Calu3 (cell line): Measurements from ENCODE around the gene VDR. TPM values are rescaled to one million over a fixed set of nuclear protein-coding genes. Genes with fewer than 3 reads are reported as not detected.

Experiments
- BruUV-seq: library from RNA; stranded (reverse); fragments of 400-500 nt; replicated peaks from 2 replicates; lab custom pipeline; 2021; lab: Mats Ljungman, UMichigan
- CTCF ChIA-PET: fragments of 300-600 bp; sonication (Branson Sonifier 250); formaldehyde crosslinking; loops from one replicate; lab custom pipeline; 2022; ENCODE audit warnings: antibody characterized with exemption; lab: Charles Lee
- DNase-seq: peaks from one replicate; pipeline ENCODE4 v3.0.0; 2022
- H3K27ac Mint-ChIP-seq: one replicate; pipeline ENCODE4 v1.8.0; 2022; ENCODE audit warnings: mixed read lengths; ENCODE audit not compliant: unreplicated experiment
- H3K27me3 Mint-ChIP-seq: one replicate; pipeline ENCODE4 v1.8.0; 2022; ENCODE audit warnings: mixed read lengths; ENCODE audit not compliant: unreplicated experiment
- H3K36me3 Mint-ChIP-seq: one replicate; pipeline ENCODE4 v1.8.0; 2022; ENCODE audit warnings: mild to moderate bottlenecking, moderate library complexity, mixed read lengths; ENCODE audit not compliant: insufficient read depth, unreplicated experiment
- H3K4me1 Mint-ChIP-seq: one replicate; pipeline ENCODE4 v1.8.0; 2022; ENCODE audit warnings: mild to moderate bottlenecking, low read depth, mixed read lengths; ENCODE audit not compliant: unreplicated experiment
- H3K4me3 Mint-ChIP-seq: one replicate; pipeline ENCODE4 v1.8.0; 2022; ENCODE audit warnings: mild to moderate bottlenecking, low read depth, moderate library complexity, mixed read lengths; ENCODE audit not compliant: unreplicated experiment
- H3K9me3 Mint-ChIP-seq: one replicate; pipeline ENCODE4 v1.8.0; 2022; ENCODE audit warnings: low read depth, mixed read lengths; ENCODE audit not compliant: unreplicated experiment
- intact Hi-C: fragments of 100-400 bp; cut with micrococcal nuclease; formaldehyde crosslinking; loops from one replicate; pipeline ENCODE4 v1.10.0; 2022; ENCODE audit not compliant: unreplicated experiment
- total RNA-seq: library from RNA; stranded (reverse); gene quantifications from 2 replicates; pipeline ENCODE4 v1.2.3, GENCODE V29; 2022
- TF ChIP-seq, protein P1 (sequence below): fragments of 200-600 bp; IDR thresholded peaks from one replicate; pipeline ENCODE4 v1.8.0; 2022; ENCODE audit warnings: antibody characterized with exemption; ENCODE audit not compliant: unreplicated experiment

Gene VDR
- total RNA-seq, 1 experiment from 2014 or later, result 10.1 TPM

DNA sequence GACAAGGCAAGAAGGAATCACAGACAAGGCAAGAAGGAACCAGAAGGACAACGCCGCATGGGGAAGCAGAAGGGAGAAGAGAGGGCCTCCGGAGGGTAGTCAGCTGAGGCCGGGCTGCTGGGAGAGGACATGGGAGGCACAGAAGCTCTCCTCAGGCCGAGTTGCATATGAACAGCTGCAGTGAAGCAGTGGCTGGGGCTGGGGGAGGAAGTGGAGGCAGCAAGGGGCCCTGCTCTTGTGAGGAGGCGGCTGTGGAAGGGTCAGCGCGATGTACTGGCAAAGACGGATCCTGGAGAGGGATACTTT, 36.6 kb upstream of the VDR start:
- intact Hi-C loops, result no loop called here
- CTCF ChIA-PET, result no interaction called here
- TF ChIP-seq, protein P1, sequence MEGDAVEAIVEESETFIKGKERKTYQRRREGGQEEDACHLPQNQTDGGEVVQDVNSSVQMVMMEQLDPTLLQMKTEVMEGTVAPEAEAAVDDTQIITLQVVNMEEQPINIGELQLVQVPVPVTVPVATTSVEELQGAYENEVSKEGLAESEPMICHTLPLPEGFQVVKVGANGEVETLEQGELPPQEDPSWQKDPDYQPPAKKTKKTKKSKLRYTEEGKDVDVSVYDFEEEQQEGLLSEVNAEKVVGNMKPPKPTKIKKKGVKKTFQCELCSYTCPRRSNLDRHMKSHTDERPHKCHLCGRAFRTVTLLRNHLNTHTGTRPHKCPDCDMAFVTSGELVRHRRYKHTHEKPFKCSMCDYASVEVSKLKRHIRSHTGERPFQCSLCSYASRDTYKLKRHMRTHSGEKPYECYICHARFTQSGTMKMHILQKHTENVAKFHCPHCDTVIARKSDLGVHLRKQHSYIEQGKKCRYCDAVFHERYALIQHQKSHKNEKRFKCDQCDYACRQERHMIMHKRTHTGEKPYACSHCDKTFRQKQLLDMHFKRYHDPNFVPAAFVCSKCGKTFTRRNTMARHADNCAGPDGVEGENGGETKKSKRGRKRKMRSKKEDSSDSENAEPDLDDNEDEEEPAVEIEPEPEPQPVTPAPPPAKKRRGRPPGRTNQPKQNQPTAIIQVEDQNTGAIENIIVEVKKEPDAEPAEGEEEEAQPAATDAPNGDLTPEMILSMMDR, result no peak
- DNase-seq, result no peak
- no peaks in the 10 kb centered on the region for H3K27me3 Mint-ChIP-seq
- no TSS peak for BruUV-seq
- no peak overlapping the region for H3K27ac Mint-ChIP-seq
- H3K9me3 Mint-ChIP-seq, result no peaks in the 10 kb centered on the region
- no peaks in the 10 kb centered on the region for H3K36me3 Mint-ChIP-seq
- H3K4me3 Mint-ChIP-seq, result no peak overlapping the region
- H3K4me1 Mint-ChIP-seq, result peaks cover 2% of the 10 kb centered on the region

DNA sequence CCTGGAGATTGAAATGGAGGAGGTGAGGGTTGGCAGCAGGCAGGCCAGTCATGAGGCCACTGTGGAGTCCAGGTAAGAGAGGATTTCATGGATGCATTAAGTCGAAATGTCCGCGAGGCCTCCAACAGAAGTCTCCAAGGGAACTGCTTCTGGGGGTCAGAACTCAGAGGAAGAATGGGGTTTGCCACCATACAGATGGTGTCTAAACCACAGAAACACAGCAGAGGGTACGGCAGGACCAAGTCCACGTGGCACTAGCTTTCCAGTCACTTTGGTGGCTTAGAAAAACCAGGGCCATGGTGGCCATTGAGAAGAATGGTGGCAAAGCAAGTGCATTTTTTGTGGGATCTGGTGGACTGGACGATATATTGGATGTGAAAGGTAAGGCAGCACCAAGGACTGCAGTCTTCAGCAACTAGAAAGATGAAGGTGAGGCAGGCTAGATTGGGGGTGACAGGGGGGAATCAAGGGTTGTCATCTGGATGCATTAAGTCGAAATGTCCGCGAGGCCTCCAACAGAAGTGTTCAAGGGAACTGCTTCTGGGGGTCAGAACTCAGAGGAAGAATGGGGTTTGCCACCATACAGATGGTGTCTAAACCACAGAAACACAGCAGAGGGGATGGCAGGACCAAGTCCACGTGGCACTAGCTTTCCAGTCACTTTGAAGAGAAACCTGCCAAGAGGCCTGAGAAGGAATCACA, 36.1 kb upstream of the VDR start:
- intact Hi-C loops, result no loop called here
- BruUV-seq, result no TSS peak
- no peaks in the 10 kb centered on the region for H3K4me1 Mint-ChIP-seq
- H3K36me3 Mint-ChIP-seq, result no peaks in the 10 kb centered on the region
- H3K27me3 Mint-ChIP-seq, result no peaks in the 10 kb centered on the region
- H3K4me3 Mint-ChIP-seq, result no peak overlapping the region
- DNase-seq, result no peak
- TF ChIP-seq, protein P1, result no peak
- CTCF ChIA-PET, result no interaction called here
- H3K27ac Mint-ChIP-seq, result no peak overlapping the region
- H3K9me3 Mint-ChIP-seq, result no peaks in the 10 kb centered on the region

DNA sequence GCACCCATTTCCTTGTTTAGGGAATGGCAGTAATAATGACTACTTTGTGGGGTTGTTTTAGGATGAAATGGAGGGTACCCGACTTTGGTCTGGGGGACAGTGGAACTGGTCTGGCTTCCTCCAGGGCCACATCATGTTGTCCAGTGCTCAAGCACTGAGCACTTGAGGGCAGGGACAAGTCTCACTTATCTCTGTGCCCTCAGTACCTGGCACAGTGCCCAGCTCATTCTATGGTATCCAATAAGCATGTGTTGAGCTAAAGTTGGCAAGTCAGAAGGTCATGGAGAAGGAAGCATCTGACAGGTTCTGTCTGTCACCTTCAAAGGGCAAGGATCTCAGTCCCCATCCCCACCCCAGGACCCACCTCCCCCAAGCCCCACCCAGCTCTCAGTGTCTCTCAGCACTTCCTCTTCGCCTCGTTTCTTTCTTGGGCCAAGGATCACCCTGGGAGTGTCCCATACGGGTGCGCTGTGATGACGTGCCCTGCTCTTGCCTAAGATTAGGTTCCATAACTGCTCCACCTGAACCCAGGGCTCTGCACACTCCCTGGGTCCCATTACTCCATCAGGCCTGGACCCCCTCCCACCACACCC, 34.3 kb upstream of the VDR start:
- CTCF ChIA-PET, result interaction anchor here (1.2 kb wide), 1 partner anchor 39 kb away, joined by 3 read pairs; no protein-coding TSS in a partner anchor
- no peaks in the 10 kb centered on the region for H3K9me3 Mint-ChIP-seq
- intact Hi-C loops, result no loop called here
- no peak overlapping the region for H3K27ac Mint-ChIP-seq
- no peaks in the 10 kb centered on the region for H3K4me1 Mint-ChIP-seq
- H3K36me3 Mint-ChIP-seq, result no peaks in the 10 kb centered on the region
- no peaks in the 10 kb centered on the region for H3K27me3 Mint-ChIP-seq
- BruUV-seq, result no TSS peak
- DNase-seq, result no peak
- TF ChIP-seq, protein P1, result no peak
- no peak overlapping the region for H3K4me3 Mint-ChIP-seq

DNA sequence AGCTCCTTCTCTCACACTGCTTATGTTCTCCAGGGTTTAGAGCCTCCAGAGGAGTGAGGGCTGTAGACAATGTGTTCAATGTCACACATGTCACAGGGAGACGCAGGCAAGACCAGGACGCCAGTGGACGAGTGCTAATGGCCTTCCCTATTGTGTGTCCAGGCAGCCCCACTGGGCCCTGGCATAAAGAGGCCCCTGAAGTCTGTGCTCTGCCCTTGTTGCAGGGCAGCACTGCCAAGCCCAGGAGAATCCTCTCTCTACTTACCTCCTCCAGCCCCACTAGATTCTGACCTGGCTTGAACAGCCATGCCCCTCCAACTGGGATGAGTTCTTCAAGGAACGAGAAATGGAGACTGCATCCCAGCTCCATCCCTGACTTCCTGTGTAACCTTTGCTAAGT, 33.8 kb upstream of the VDR start:
- no TSS peak for BruUV-seq
- TF ChIP-seq, protein P1, result no peak
- peaks cover 4% of the 10 kb centered on the region for H3K27me3 Mint-ChIP-seq
- H3K4me1 Mint-ChIP-seq, result no peaks in the 10 kb centered on the region
- no peak for DNase-seq
- H3K36me3 Mint-ChIP-seq, result no peaks in the 10 kb centered on the region
- no peaks in the 10 kb centered on the region for H3K9me3 Mint-ChIP-seq
- H3K27ac Mint-ChIP-seq, result no peak overlapping the region
- CTCF ChIA-PET, result interaction anchor here (1.2 kb wide), 1 partner anchor 38 kb away, joined by 3 read pairs; no protein-coding TSS in a partner anchor
- H3K4me3 Mint-ChIP-seq, result no peak overlapping the region
- intact Hi-C loops, result no loop called here
